Measurements from ENCODE around the gene TULP4.

GRCh38 chr6:158312165-158312564 is at the start of gene TULP4:
- TF ChIP-seq CTCF (IDR thresholded peaks at IDR 0.05), result no peak
- no peak for TF ChIP-seq POLR2A (IDR thresholded peaks at IDR 0.05)

All from uterus (tissue), 2 donors.